HT-29 (cell line): ENCODE results near the gene SH3RF3. TPM values are rescaled to one million over a fixed set of nuclear protein-coding genes. Genes with fewer than 3 reads are reported as not detected.

Source experiments
- DNase-seq: peaks from one replicate; pipeline ENCODE4 v3.0.0-alpha.2; 2015; ENCODE audit warnings: low spot score
- total RNA-seq: library from RNA; depleted of rRNA; stranded (reverse); fragments of >200 nt; shearing (Covaris generic); gene quantifications from 2 replicates; pipeline ENCODE4 v1.2.3, GENCODE V29; 2014

SH3RF3 gene
- total RNA-seq, 1 experiment from 2014 or later, result 0.05 TPM

GRCh38 chr2:109487871-109488655 is 359.1 kb downstream of the SH3RF3 start:
- DNase-seq, result no peak

GRCh38 chr2:109489296-109489695 is 360.3 kb downstream of the SH3RF3 start:
- DNase-seq, result no peak

- DNase-seq, result no peak
Observed at GRCh38 chr2:109493176-109493935, 364.4 kb downstream of the SH3RF3 start.

GRCh38 chr2:109494351-109494750 is 365.3 kb downstream of the SH3RF3 start:
- no peak for DNase-seq

GRCh38 chr2:109497463-109497862 is 368.5 kb downstream of the SH3RF3 start:
- no peak for DNase-seq

GRCh38 chr2:109497911-109498870 is 369.2 kb downstream of the SH3RF3 start:
- no peak for DNase-seq

GRCh38 chr2:109498906-109499305 is 369.9 kb downstream of the SH3RF3 start:
- DNase-seq, result no peak

- peak; percentile 42 for DNase-seq
Observed at GRCh38 chr2:109499566-109499965, 370.6 kb downstream of the SH3RF3 start.

GRCh38 chr2:109500910-109501309 is 371.9 kb downstream of the SH3RF3 start:
- no peak for DNase-seq

GRCh38 chr2:109501461-109501860 is 372.5 kb downstream of the SH3RF3 start:
- DNase-seq, result no peak

- DNase-seq, result no peak
Observed at GRCh38 chr2:109503191-109503590, 374.2 kb downstream of the SH3RF3 start.

GRCh38 chr2:109507217-109507616 is 378.2 kb downstream of the SH3RF3 start:
- DNase-seq, result no peak

- no peak for DNase-seq
Observed at GRCh38 chr2:109507828-109508227, 378.8 kb downstream of the SH3RF3 start.

GRCh38 chr2:109508556-109508955 is 379.6 kb downstream of the SH3RF3 start:
- DNase-seq, result no peak

GRCh38 chr2:109510136-109511028 is 381.4 kb downstream of the SH3RF3 start:
- DNase-seq, result peak; percentile 79

- DNase-seq, result no peak
Observed at GRCh38 chr2:109511168-109511567, 382.2 kb downstream of the SH3RF3 start.

- no peak for DNase-seq
Observed at GRCh38 chr2:109512076-109512475, 383.1 kb downstream of the SH3RF3 start.

- DNase-seq, result no peak
Observed at GRCh38 chr2:109513230-109513629, 384.2 kb downstream of the SH3RF3 start.

- peak; percentile 29 for DNase-seq
Observed at GRCh38 chr2:109513749-109514588, 385.0 kb downstream of the SH3RF3 start.

GRCh38 chr2:109514857-109515256 is 385.9 kb downstream of the SH3RF3 start:
- no peak for DNase-seq
